ENCODE results near the gene LY6G5B. TPM values are rescaled to one million over a fixed set of nuclear protein-coding genes. Genes with fewer than 3 reads are reported as not detected.

Gene LY6G5B
- total RNA-seq, 1 donor from 2014 or later, result 32.8 TPM

GRCh38 chr6:31715022-31715958 lies 45.5 kb downstream of the LY6G5B start, which contains the start of gene LY6G6D:
Gene LY6G6D, plus strand, starts transcription at chr6:31715348. Its CDS starts 8 bp downstream, at chr6:31715356.
- Mint-ChIP-seq H3K4me1 (peaks cover 16% of the 10 kb centered on the region), H3K27ac (no peak within 1 kb of the TSS), H3K4me3 (no peak within 1 kb of the TSS), H3K27me3 (peaks cover 11% of the 10 kb centered on the region), H3K9me3 (no peaks in the 10 kb centered on the region), H3K36me3 (ENCODE audit: low read depth) (no peaks in the 10 kb centered on the region)
- intact Hi-C loops (cut with micrococcal nuclease), result no loop called here
- no peak for DNase-seq

GRCh38 chr6:31717499-31718222 lies 47.9 kb downstream of the LY6G5B start:
- H3K9me3 Mint-ChIP-seq, result no peaks in the 10 kb centered on the region
- H3K36me3 Mint-ChIP-seq (ENCODE audit: low read depth), result no peaks in the 10 kb centered on the region
- no peak for DNase-seq
- peaks cover 4% of the 10 kb centered on the region for H3K4me1 Mint-ChIP-seq
- no peak overlapping the region for H3K4me3 Mint-ChIP-seq
- intact Hi-C loops (cut with micrococcal nuclease), result no loop called here
- peaks cover 8% of the 10 kb centered on the region for H3K27me3 Mint-ChIP-seq
- peak overlapping the region; percentile 22 for H3K27ac Mint-ChIP-seq

GRCh38 chr6:31718265-31718664 lies 48.5 kb downstream of the LY6G5B start:
- no peak overlapping the region for H3K27ac Mint-ChIP-seq
- no peak for DNase-seq
- no peaks in the 10 kb centered on the region for H3K9me3 Mint-ChIP-seq
- intact Hi-C loops (cut with micrococcal nuclease), result no loop called here
- H3K4me3 Mint-ChIP-seq, result no peak overlapping the region
- no peaks in the 10 kb centered on the region for H3K36me3 Mint-ChIP-seq (ENCODE audit: low read depth)
- H3K4me1 Mint-ChIP-seq, result peaks cover 4% of the 10 kb centered on the region
- H3K27me3 Mint-ChIP-seq, result peaks cover 4% of the 10 kb centered on the region

- Mint-ChIP-seq H3K36me3 (ENCODE audit: low read depth) (no peaks in the 10 kb centered on the region), H3K4me1 (peaks cover 6% of the 10 kb centered on the region), H3K27me3 (peaks cover 4% of the 10 kb centered on the region), H3K27ac (no peak overlapping the region), H3K4me3 (no peak overlapping the region), H3K9me3 (no peaks in the 10 kb centered on the region)
- intact Hi-C loops (cut with micrococcal nuclease), result no loop called here
- DNase-seq, result no peak
Measured at GRCh38 chr6:31719001-31719400, 49.2 kb downstream of the LY6G5B start.

- no peaks in the 10 kb centered on the region for H3K9me3 Mint-ChIP-seq
- intact Hi-C loops (cut with micrococcal nuclease), result no loop called here
- peaks cover 1% of the 10 kb centered on the region for H3K36me3 Mint-ChIP-seq (ENCODE audit: low read depth)
- H3K4me1 Mint-ChIP-seq, result peaks cover 6% of the 10 kb centered on the region
- no peak for DNase-seq
- H3K4me3 Mint-ChIP-seq, result no peak overlapping the region
- H3K27me3 Mint-ChIP-seq, result peaks cover 4% of the 10 kb centered on the region
- H3K27ac Mint-ChIP-seq, result no peak overlapping the region
Measured at GRCh38 chr6:31720196-31720770, 50.5 kb downstream of the LY6G5B start.

GRCh38 chr6:31721351-31722020 lies 51.7 kb downstream of the LY6G5B start, which contains the start of gene LY6G6C:
Gene LY6G6C, minus strand, starts transcription at chr6:31721746. Its CDS starts 67 bp downstream, at chr6:31721679.
- Mint-ChIP-seq H3K4me3 (no peak within 1 kb of the TSS), H3K36me3 (ENCODE audit: low read depth) (peaks cover 6% of the 10 kb centered on the region), H3K27ac (no peak within 1 kb of the TSS), H3K4me1 (peaks cover 16% of the 10 kb centered on the region), H3K27me3 (peaks cover 4% of the 10 kb centered on the region), H3K9me3 (no peaks in the 10 kb centered on the region)
- no peak for DNase-seq
- intact Hi-C loops (cut with micrococcal nuclease), result no loop called here

- Mint-ChIP-seq H3K27ac (no peak overlapping the region), H3K4me3 (no peak overlapping the region)
Measured at GRCh38 chr6:31722173-31722572, 52.4 kb downstream of the LY6G5B start.

More at GRCh38 chr6:31722173-31722572, 52.4 kb downstream of the LY6G5B start:
- H3K4me1 Mint-ChIP-seq, result peaks cover 23% of the 10 kb centered on the region
- no peaks in the 10 kb centered on the region for H3K9me3 Mint-ChIP-seq
- peaks cover 4% of the 10 kb centered on the region for H3K27me3 Mint-ChIP-seq
- peaks cover 12% of the 10 kb centered on the region for H3K36me3 Mint-ChIP-seq (ENCODE audit: low read depth)
- no peak for DNase-seq
- intact Hi-C loops (cut with micrococcal nuclease), result no loop called here

Other genes with a start within 250 kb of the LY6G5B start
- gene MICB, start 171.8 kb upstream of the LY6G5B start, total RNA-seq, result 32.8 and 35.5 TPM in 2 replicates
- gene MCCD1, start 141.0 kb upstream of the LY6G5B start, total RNA-seq, result not detected in 2 replicates
- gene DDX39B, start 128.0 kb upstream of the LY6G5B start, total RNA-seq, result 696 and 720 TPM in 2 replicates
- gene ATP6V1G2, start 123.4 kb upstream of the LY6G5B start, total RNA-seq, result 0.89 and 0.92 TPM in 2 replicates
- gene NFKBIL1, start 122.4 kb upstream of the LY6G5B start, total RNA-seq, result 14.8 and 16.2 TPM in 2 replicates
- gene LTA, start 97.7 kb upstream of the LY6G5B start, total RNA-seq, result 622 and 631 TPM in 2 replicates
- 294 and 303 TPM in 2 replicates for gene TNF, start 94.4 kb upstream of the LY6G5B start, total RNA-seq
- gene LTB, start 87.6 kb upstream of the LY6G5B start, total RNA-seq, result 134 and 136 TPM in 2 replicates
- 42.6 and 46.4 TPM in 2 replicates for gene LST1, start 83.7 kb upstream of the LY6G5B start, total RNA-seq
- gene NCR3, start 77.0 kb upstream of the LY6G5B start, total RNA-seq, result 12.2 and 14.5 TPM in 2 replicates
- 68.2 and 69.6 TPM in 2 replicates for gene AIF1, start 54.7 kb upstream of the LY6G5B start, total RNA-seq
- gene PRRC2A, start 49.3 kb upstream of the LY6G5B start, total RNA-seq, result 290 and 303 TPM in 2 replicates
- 324 and 342 TPM in 2 replicates for gene BAG6, start 17.3 kb upstream of the LY6G5B start, total RNA-seq
- 2.5 and 3.4 TPM in 2 replicates for gene APOM, start 14.1 kb upstream of the LY6G5B start, total RNA-seq
- gene C6orf47, start 9.2 kb upstream of the LY6G5B start, total RNA-seq, result 16.8 and 17.9 TPM in 2 replicates
- 32.9 and 33.6 TPM in 2 replicates for gene GPANK1, start 5.0 kb upstream of the LY6G5B start, total RNA-seq
- 288 and 302 TPM in 2 replicates for gene CSNK2B, start 3.9 kb upstream of the LY6G5B start, total RNA-seq
- 4.1 and 4.9 TPM in 2 replicates for gene LY6G5C, start 11.1 kb downstream of the LY6G5B start, total RNA-seq
- gene ABHD16A, start 33.3 kb downstream of the LY6G5B start, total RNA-seq, result 43.1 and 44.7 TPM in 2 replicates
- not detected in 2 replicates for gene LY6G6F, start 36.9 kb downstream of the LY6G5B start, total RNA-seq
- gene LY6G6D, start 45.4 kb downstream of the LY6G5B start, total RNA-seq, result not detected in 2 replicates
- not detected in 2 replicates for gene LY6G6C, start 51.8 kb downstream of the LY6G5B start, total RNA-seq
- gene MPIG6B, start 53.4 kb downstream of the LY6G5B start, total RNA-seq, result not detected in 2 replicates
- 4.8 and 5.6 TPM in 2 replicates for gene DDAH2, start 59.3 kb downstream of the LY6G5B start, total RNA-seq
- gene CLIC1, start 66.6 kb downstream of the LY6G5B start, total RNA-seq, result 385 TPM in 2 replicates
- 87.8 and 99.6 TPM in 2 replicates for gene MSH5, start 70.0 kb downstream of the LY6G5B start, total RNA-seq
- gene SAPCD1, start 92.7 kb downstream of the LY6G5B start, total RNA-seq, result 15.0 and 17.7 TPM in 2 replicates
- 3.0 and 3.2 TPM in 2 replicates for gene VWA7, start 107.4 kb downstream of the LY6G5B start, total RNA-seq
- gene VARS1, start 125.8 kb downstream of the LY6G5B start, total RNA-seq, result 173 and 181 TPM in 2 replicates
- gene LSM2, start 137.0 kb downstream of the LY6G5B start, total RNA-seq, result 142 and 146 TPM in 2 replicates
- 1.8 and 2.5 TPM in 2 replicates for gene HSPA1L, start 145.3 kb downstream of the LY6G5B start, total RNA-seq
- 189 and 190 TPM in 2 replicates for gene HSPA1A, start 145.6 kb downstream of the LY6G5B start, total RNA-seq
- gene HSPA1B, start 157.8 kb downstream of the LY6G5B start, total RNA-seq, result 156 and 161 TPM in 2 replicates
- gene NEU1, start 192.8 kb downstream of the LY6G5B start, total RNA-seq, result 20.4 and 22.2 TPM in 2 replicates
- 0.21 TPM in 1 of 2 replicates, not detected in the other for gene SLC44A4, start 209.0 kb downstream of the LY6G5B start, total RNA-seq
- 73.5 and 79.3 TPM in 2 replicates for gene EHMT2, start 227.7 kb downstream of the LY6G5B start, total RNA-seq
- 3.7 and 4.6 TPM in 2 replicates for gene ZBTB12, start 232.1 kb downstream of the LY6G5B start, total RNA-seq